ENCODE measurements around the gene DYNC1H1. TPM values are rescaled to one million over a fixed set of nuclear protein-coding genes. Genes with fewer than 3 reads are reported as not detected.

Gene DYNC1H1
- total and polyA plus RNA-seq, 2 of the 13 experiments (the other 11 are each of a cell fraction or from before 2014, with no cell fraction given): 74.4 to 239 TPM

- peak; percentile 77 for TF ChIP-seq STAG1 (CRISPR knock-in tag; IDR thresholded peaks at IDR 0.05)
- no peak for TF ChIP-seq MAX (IDR thresholded peaks at IDR 0.05)
- no peak for TF ChIP-seq ARID5B (CRISPR knock-in tag; IDR thresholded peaks at IDR 0.05)
- no peak for TF ChIP-seq BRCA1 (CRISPR knock-in tag; IDR thresholded peaks at IDR 0.05)
- TF ChIP-seq ZNF362 (CRISPR knock-in tag; IDR thresholded peaks at IDR 0.05; ENCODE audit: borderline replicate concordance): no peak
- TF ChIP-seq BATF2 (CRISPR knock-in tag; IDR thresholded peaks at IDR 0.05): no peak
- no peak for TF ChIP-seq DPF2 (CRISPR knock-in tag; IDR thresholded peaks at IDR 0.05; ENCODE audit: borderline replicate concordance, low read depth)
- TF ChIP-seq SETDB1 (CRISPR knock-in tag; IDR thresholded peaks at IDR 0.05; ENCODE audit: borderline replicate concordance): no peak
- TF ChIP-seq YEATS4 (CRISPR knock-in tag; IDR thresholded peaks at IDR 0.05; ENCODE audit: borderline replicate concordance): no peak
- peak; percentile 29 for TF ChIP-seq XRCC5 (optimal IDR thresholded peaks at IDR 0.05; ENCODE audit: low read length)
- no peak for TF ChIP-seq MTA1 (CRISPR knock-in tag; IDR thresholded peaks at IDR 0.05; ENCODE audit: borderline replicate concordance)
- TF ChIP-seq ESRRA (CRISPR knock-in tag; IDR thresholded peaks at IDR 0.05; ENCODE audit: low read depth): no peak
- no peak for TF ChIP-seq KDM3A (CRISPR knock-in tag; IDR thresholded peaks at IDR 0.05; ENCODE audit: low read depth)
- TF ChIP-seq ARNT2 (CRISPR knock-in tag; IDR thresholded peaks at IDR 0.05; ENCODE audit: low read depth): no peak
- TF ChIP-seq MLLT10 (CRISPR knock-in tag; IDR thresholded peaks at IDR 0.05): no peak
- no peak for TF ChIP-seq ZNF335 (CRISPR knock-in tag; IDR thresholded peaks at IDR 0.05)
- TF ChIP-seq RARA (CRISPR knock-in tag; IDR thresholded peaks at IDR 0.05): no peak
- no peak for TF ChIP-seq ZBTB26 (CRISPR knock-in tag; IDR thresholded peaks at IDR 0.05; ENCODE audit: borderline replicate concordance)
- no peak for TF ChIP-seq ZBTB21 (CRISPR knock-in tag; IDR thresholded peaks at IDR 0.05)
- no peak for TF ChIP-seq PPARG (CRISPR knock-in tag; conservative IDR thresholded peaks at IDR 0.05)
- no peak for TF ChIP-seq YEATS2 (CRISPR knock-in tag; IDR thresholded peaks at IDR 0.05; ENCODE audit: borderline replicate concordance)
Observed at GRCh38 chr14:102046337-102047278, 82.2 kb downstream of the DYNC1H1 start (continued).
